K562 (cell line): ENCODE measurements around the gene NOL12. TPM values are rescaled to one million over a fixed set of nuclear protein-coding genes. Genes with fewer than 3 reads are reported as not detected.

ENCODE experiments used
- CEBPG ChIP-seq, 3 experiments: fragments of 200-800 bp in 1 of 3; sonication (Bioruptor generic) in 1 of 3; sonication (generic) in 1 of 3; formaldehyde crosslinking in 1 of 3; IDR thresholded peaks in 2 of 3; conservative IDR thresholded peaks in 1 of 3; 2 replicates each; pipeline versions ENCODE4 v1.6.1 to v1.8.0; 2016 to 2022; ENCODE audit warnings: missing compliant biosample characterization in 2 of 3, missing genetic modification characterization in 2 of 3, mild to moderate bottlenecking in 1 of 3, missing genetic modification reagents in 1 of 3
- ETV6 ChIP-seq, 3 experiments: fragments of 150-350 bp in 1 of 3; sonication (generic) in 1 of 3; formaldehyde crosslinking in 1 of 3; IDR thresholded peaks; 2 replicates each; pipeline versions ENCODE4 v1.6.1 to v1.8.0; 2014 to 2022; ENCODE audit warnings: borderline replicate concordance in 2 of 3, low read depth in 2 of 3, antibody characterized with exemption in 1 of 3, low read length in 1 of 3, mild to moderate bottlenecking in 1 of 3, missing genetic modification reagents in 1 of 3
- FOXA3 ChIP-seq, 2 experiments: fragments of 450-650 bp in 1 of 2; sonication (generic) in 1 of 2; formaldehyde crosslinking; IDR thresholded peaks in 1 of 2; conservative IDR thresholded peaks in 1 of 2; 2 replicates each; pipeline versions ENCODE4 v1.4.0 to v1.8.0; 2020 to 2022; ENCODE audit warnings: mild to moderate bottlenecking in 2 of 2, missing genetic modification reagents in 1 of 2
- FOXJ3 ChIP-seq: sonication (generic); formaldehyde crosslinking; IDR thresholded peaks from 2 replicates; pipeline ENCODE4 v1.4.0; 2020; ENCODE audit warnings: mild to moderate bottlenecking, missing genetic modification reagents
- MYC ChIP-seq, 2 experiments: fragments of 250-450 bp in 1 of 2; sonication (Bioruptor Pico) in 1 of 2; IDR thresholded peaks; 2 replicates each; pipeline versions ENCODE4 v1.5.1 to v1.6.1; 2012 to 2021; ENCODE audit warnings: low read depth in 2 of 2, borderline replicate concordance in 1 of 2, improper control_type of control experiment in 1 of 2, low read length in 1 of 2, mild to moderate bottlenecking in 1 of 2, moderate library complexity in 1 of 2
- NCOR1 ChIP-seq: fragments of 450-650 bp; IDR thresholded peaks from 2 replicates; pipeline ENCODE4 v1.6.1; 2016; ENCODE audit warnings: mild to moderate bottlenecking, moderate library complexity
- NR0B1 ChIP-seq: fragments of 450-650 bp; IDR thresholded peaks from one replicate; pipeline ENCODE4 v1.6.1; 2018; ENCODE audit warnings: mild to moderate bottlenecking, moderate library complexity; ENCODE audit not compliant: partially characterized antibody
- NRF1 ChIP-seq, 2 experiments: fragments of 450-650 bp; IDR thresholded peaks in 1 of 2; conservative IDR thresholded peaks in 1 of 2; 2 replicates each; pipeline ENCODE4 v1.6.1; 2014; ENCODE audit warnings: mild to moderate bottlenecking in 2 of 2
- RCOR1 ChIP-seq, 2 experiments: IDR thresholded peaks; 2 replicates each; pipeline ENCODE4 v1.6.1; 2012; ENCODE audit warnings: low read depth in 2 of 2, low read length in 2 of 2, borderline replicate concordance in 1 of 2, improper control_type of control experiment in 1 of 2
- RNF2 ChIP-seq: sonication (generic); IDR thresholded peaks from 2 replicates; pipeline ENCODE4 v1.6.1; 2016
- SMC3 ChIP-seq: conservative IDR thresholded peaks from 2 replicates; pipeline ENCODE4 v1.6.1; 2011; ENCODE audit warnings: low read depth, low read length, improper control_type of control experiment; ENCODE audit not compliant: insufficient read depth
- THRAP3 ChIP-seq: fragments of 450-650 bp; IDR thresholded peaks from 2 replicates; pipeline ENCODE4 v1.6.1; 2016; ENCODE audit warnings: mild to moderate bottlenecking, inconsistent platforms, borderline replicate concordance
- ZC3H4 ChIP-seq: sonication (generic); formaldehyde crosslinking; IDR thresholded peaks from 2 replicates; pipeline ENCODE4 v1.9.0; 2021; ENCODE audit warnings: missing genetic modification reagents, borderline replicate concordance
- ZNF12 ChIP-seq: sonication (generic); formaldehyde crosslinking; IDR thresholded peaks from 2 replicates; pipeline ENCODE4 v1.4.0; 2020; ENCODE audit warnings: mild to moderate bottlenecking, missing genetic modification reagents
- ZNF695 ChIP-seq: fragments of 450-650 bp; formaldehyde crosslinking; IDR thresholded peaks from 2 replicates; pipeline ENCODE4 v1.4.0; 2020; ENCODE audit warnings: mild to moderate bottlenecking, moderate library complexity
- polyA plus RNA-seq, 8 experiments: library from polyadenylated mRNA; depleted of rRNA in 4 of 8; stranded (reverse) in 5 of 8; unstranded in 3 of 8; fragments of >200 nt; fragmentation: Nextera tagmentation in 2 of 8; fragmentation: Illumina TruSeq in 1 of 8; extraction: Ambion mirVana in 2 of 8; extraction: Trizol in 1 of 8; gene quantifications; 2 replicates each; pipeline versions ENCODE4 v1.2.1 to v1.2.3, GENCODE V29; 2011 to 2014; ENCODE audit warnings: inconsistent platforms in 1 of 8, missing spikeins in 1 of 8
- total RNA-seq, 7 experiments: library from RNA; depleted of rRNA in 6 of 7; stranded (reverse); fragments of >200 nt in 6 of 7; fragmentation: Illumina TruSeq in 2 of 7; extraction: Trizol in 2 of 7; gene quantifications; 2 replicates each; pipeline versions ENCODE4 v1.2.1 to v1.2.3, GENCODE V29; 2011 to 2021; ENCODE audit warnings: low replicate concordance in 1 of 7
- TF ChIP-seq, protein P1 (sequence below), 2 experiments: fragments of 450-650 bp in 1 of 2; sonication (generic) in 1 of 2; formaldehyde crosslinking; conservative IDR thresholded peaks; 2 replicates each; pipeline versions ENCODE4 v1.4.0 to v1.8.1; 2020 to 2022; ENCODE audit warnings: mild to moderate bottlenecking in 1 of 2, missing genetic modification reagents in 1 of 2
- TF ChIP-seq, protein P2 (sequence below): sonication (generic); formaldehyde crosslinking; IDR thresholded peaks from 2 replicates; pipeline ENCODE4 v1.8.1; 2023; ENCODE audit warnings: mild to moderate bottlenecking, missing genetic modification reagents

NOL12 gene
- total and polyA plus RNA-seq, 9 of the 15 experiments (the other 6 are each of a cell fraction or from before 2014, with no cell fraction given) = 2.8 to 40.9 (median 28.5) TPM

DNA sequence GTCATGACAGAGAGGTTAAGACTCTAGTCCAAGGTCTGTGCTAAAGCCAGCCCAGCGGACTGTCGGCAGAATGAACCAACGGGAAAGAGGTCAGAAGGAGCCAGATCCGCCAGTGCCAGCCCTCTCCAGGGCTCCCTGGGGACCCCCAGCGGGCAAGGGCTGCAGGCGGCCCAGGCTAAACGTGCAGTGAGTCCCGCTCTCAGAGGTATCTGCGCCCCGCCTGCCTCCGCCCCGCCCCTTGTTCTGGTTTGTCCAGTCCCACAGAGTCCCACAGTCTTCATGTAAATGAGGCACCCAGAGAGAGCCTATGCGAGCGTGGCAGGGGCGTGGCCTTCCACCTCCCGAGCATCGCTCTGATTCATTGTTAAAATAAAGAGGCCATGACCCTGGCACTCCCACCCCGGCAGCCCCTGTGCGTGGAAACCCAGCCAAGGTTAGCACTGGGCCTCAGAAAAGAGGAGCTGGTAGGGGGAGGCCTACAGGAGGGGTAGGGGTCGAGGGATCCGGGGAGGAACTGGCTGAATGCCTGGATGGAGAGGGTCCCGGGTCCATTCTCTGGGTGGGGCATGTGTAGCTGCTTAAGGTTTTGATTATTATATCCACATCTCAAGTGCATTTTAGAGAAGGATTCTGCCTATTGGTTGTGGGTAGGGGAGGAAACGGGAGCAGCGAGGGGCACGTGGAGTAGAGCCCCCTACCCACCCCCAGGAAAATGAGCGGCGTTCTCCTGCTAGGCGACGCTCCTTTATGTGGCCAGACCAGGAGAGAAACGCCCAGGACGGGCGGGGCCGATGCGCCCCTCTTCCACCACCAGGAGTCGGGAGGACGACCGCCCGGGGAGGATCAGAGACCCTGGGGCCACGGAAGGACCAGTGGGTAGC, 10.8 kb downstream of the NOL12 start, which contains the start of gene TRIOBP (continued):
- TF ChIP-seq SMC3 (peak; percentile 29; the same call in 1 of the 2 replicates), NCOR1 (no peak), RCOR1 (IDR thresholded peaks at IDR 0.05; ENCODE audit: borderline replicate concordance in 1 of 2, low read depth in 2 of 2, low read length in 2 of 2) (peak in 1 of 2 experiments; percentile 68; a peak in 2 of 4 replicates), MYC (IDR thresholded peaks at IDR 0.05; ENCODE audit: low read depth, low read length) (0 out of 2 replicates have a peak, but pooled peaks have one; percentile 10), MYC (CRISPR knock-in tag; IDR thresholded peaks at IDR 0.05; ENCODE audit: borderline replicate concordance, low read depth) (no peak), ZNF695 (no peak), CEBPG (CRISPR knock-in tag; IDR thresholded peaks at IDR 0.05) (no peak), CEBPG (tag; conservative IDR thresholded peaks at IDR 0.05 in 1 of 2, IDR thresholded peaks at IDR 0.05 in 1 of 2) (no peak), ETV6 (IDR thresholded peaks at IDR 0.05; ENCODE audit: borderline replicate concordance in 1 of 2, low read depth in 2 of 2, low read length in 1 of 2) (no peak), ETV6 (CRISPR knock-in tag; IDR thresholded peaks at IDR 0.05; ENCODE audit: borderline replicate concordance) (no peak), ZC3H4 (CRISPR knock-in tag) (no peak), RNF2 (no peak), FOXA3 (CRISPR knock-in tag; conservative IDR thresholded peaks at IDR 0.05 in 1 of 2, IDR thresholded peaks at IDR 0.05 in 1 of 2) (no peak), THRAP3 (no peak), FOXJ3 (no peak), NR0B1 (no peak), NRF1 (conservative IDR thresholded peaks at IDR 0.05 in 1 of 2, IDR thresholded peaks at IDR 0.05 in 1 of 2) (peak; percentile 64 to 66), ZNF12 (CRISPR knock-in tag) (no peak)
- TF ChIP-seq, protein P1, sequence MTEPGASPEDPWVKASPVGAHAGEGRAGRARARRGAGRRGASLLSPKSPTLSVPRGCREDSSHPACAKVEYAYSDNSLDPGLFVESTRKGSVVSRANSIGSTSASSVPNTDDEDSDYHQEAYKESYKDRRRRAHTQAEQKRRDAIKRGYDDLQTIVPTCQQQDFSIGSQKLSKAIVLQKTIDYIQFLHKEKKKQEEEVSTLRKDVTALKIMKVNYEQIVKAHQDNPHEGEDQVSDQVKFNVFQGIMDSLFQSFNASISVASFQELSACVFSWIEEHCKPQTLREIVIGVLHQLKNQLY (CRISPR knock-in tag; conservative IDR thresholded peaks at IDR 0.05) = no peak
- TF ChIP-seq, protein P2, sequence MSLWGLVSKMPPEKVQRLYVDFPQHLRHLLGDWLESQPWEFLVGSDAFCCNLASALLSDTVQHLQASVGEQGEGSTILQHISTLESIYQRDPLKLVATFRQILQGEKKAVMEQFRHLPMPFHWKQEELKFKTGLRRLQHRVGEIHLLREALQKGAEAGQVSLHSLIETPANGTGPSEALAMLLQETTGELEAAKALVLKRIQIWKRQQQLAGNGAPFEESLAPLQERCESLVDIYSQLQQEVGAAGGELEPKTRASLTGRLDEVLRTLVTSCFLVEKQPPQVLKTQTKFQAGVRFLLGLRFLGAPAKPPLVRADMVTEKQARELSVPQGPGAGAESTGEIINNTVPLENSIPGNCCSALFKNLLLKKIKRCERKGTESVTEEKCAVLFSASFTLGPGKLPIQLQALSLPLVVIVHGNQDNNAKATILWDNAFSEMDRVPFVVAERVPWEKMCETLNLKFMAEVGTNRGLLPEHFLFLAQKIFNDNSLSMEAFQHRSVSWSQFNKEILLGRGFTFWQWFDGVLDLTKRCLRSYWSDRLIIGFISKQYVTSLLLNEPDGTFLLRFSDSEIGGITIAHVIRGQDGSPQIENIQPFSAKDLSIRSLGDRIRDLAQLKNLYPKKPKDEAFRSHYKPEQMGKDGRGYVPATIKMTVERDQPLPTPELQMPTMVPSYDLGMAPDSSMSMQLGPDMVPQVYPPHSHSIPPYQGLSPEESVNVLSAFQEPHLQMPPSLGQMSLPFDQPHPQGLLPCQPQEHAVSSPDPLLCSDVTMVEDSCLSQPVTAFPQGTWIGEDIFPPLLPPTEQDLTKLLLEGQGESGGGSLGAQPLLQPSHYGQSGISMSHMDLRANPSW (CRISPR knock-in tag) = no peak
